PFSK-1 (cell line): ENCODE results near the gene SLC24A3.

Experiments used
- FOXP2 ChIP-seq: optimal IDR thresholded peaks from 2 replicates; pipeline ENCODE3; 2011; ENCODE audit warnings: borderline replicate concordance, control low read depth, inconsistent platforms; ENCODE audit not compliant: insufficient read depth; ENCODE audit errors: extremely low read length, extremely low read depth
- POLR2AphosphoS5 ChIP-seq: IDR thresholded peaks from 2 replicates; pipeline ENCODE4 v1.6.1; 2012; ENCODE audit warnings: low read depth, mild to moderate bottlenecking, control low read depth, low read length, moderate library complexity
- REST ChIP-seq, 2 experiments: IDR thresholded peaks; 2 replicates each; pipeline versions ENCODE4 v1.6.1 to v1.8.0; 2011 to 2012; ENCODE audit warnings: low read depth in 2 of 2, low read length in 2 of 2, control low read depth in 1 of 2, inconsistent platforms in 1 of 2, mild to moderate bottlenecking in 1 of 2, moderate library complexity in 1 of 2; ENCODE audit not compliant: insufficient read depth in 1 of 2
- SIN3A ChIP-seq: IDR thresholded peaks from 2 replicates; pipeline ENCODE4 v1.6.1; 2012; ENCODE audit warnings: mild to moderate bottlenecking, low read length, moderate library complexity, borderline replicate concordance; ENCODE audit not compliant: insufficient read depth
- TAF1 ChIP-seq: IDR thresholded peaks from 2 replicates; pipeline ENCODE4 v1.6.1; 2012; ENCODE audit warnings: low read length, control low read depth, borderline replicate concordance; ENCODE audit not compliant: insufficient read depth

SLC24A3 gene

DNA sequence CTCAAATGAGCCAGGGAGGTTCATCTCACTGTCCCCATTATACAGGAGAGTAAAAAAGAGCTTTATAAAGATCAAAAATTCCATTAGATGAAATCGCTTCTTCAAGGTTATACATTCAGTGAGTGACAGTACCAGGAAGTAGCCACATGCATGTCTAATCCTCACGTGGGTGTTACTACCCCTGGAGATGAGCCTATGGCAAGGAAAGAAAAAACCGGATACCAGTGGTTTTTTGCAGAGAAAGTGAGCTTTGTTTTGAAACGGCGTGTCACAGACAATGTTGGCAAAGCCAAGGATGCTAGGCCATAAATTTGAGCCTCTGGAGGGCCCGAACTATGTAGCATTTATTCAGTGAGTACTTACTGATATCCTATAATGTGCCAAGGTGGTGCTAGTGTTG lies 330.7 kb downstream of the SLC24A3 start:
- TF ChIP-seq POLR2AphosphoS5, result no peak
- no peak for TF ChIP-seq SIN3A
- TF ChIP-seq FOXP2, result no peak
- TF ChIP-seq REST (IDR thresholded peaks at IDR 0.05; ENCODE audit: insufficient read depth in 1 of 2, low read depth in 2 of 2, low read length in 2 of 2), result no peak
- no peak for TF ChIP-seq TAF1

DNA sequence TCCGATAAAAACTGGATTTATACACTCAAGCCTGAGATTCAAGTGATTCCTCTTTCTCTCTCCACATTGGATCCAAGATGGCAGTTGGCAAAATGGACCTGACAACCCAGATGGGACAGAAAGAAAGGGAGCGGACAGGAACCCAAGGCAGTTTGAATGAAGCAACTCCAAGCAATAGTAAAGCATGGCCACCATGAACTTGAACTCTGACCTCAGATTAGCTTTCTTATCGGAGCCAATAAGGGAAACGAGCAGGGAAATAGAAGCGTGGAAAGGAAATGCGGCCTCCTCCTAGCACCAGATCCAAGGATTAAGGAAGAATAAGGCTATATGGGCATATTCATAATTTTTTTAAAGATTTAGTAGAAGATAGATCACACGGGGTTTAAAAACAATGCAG lies 332.2 kb downstream of the SLC24A3 start:
- TF ChIP-seq SIN3A, result no peak
- no peak for TF ChIP-seq TAF1
- TF ChIP-seq POLR2AphosphoS5, result no peak
- TF ChIP-seq REST (IDR thresholded peaks at IDR 0.05; ENCODE audit: insufficient read depth in 1 of 2, low read depth in 2 of 2, low read length in 2 of 2), result no peak
- TF ChIP-seq FOXP2, result no peak

DNA sequence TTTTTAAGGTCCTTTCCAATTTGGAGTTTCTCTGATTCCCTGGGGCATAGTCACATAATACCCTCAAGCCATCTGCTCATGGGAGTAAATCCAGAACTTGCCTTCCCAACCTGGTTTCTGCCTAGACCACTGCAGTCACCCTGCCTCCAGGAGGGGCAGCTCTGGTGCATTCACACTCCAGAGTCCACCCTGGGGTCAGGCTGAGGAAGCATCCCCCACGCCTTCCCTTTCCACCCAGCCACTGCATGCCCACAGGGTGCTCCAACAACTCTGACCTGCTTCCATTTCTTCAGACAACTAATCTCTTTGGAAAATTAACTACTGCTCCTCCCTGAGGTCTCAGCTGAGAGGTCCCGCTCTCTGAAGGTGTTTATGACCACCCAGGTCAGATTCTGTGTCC lies 334.2 kb downstream of the SLC24A3 start:
- TF ChIP-seq TAF1, result no peak

DNA sequence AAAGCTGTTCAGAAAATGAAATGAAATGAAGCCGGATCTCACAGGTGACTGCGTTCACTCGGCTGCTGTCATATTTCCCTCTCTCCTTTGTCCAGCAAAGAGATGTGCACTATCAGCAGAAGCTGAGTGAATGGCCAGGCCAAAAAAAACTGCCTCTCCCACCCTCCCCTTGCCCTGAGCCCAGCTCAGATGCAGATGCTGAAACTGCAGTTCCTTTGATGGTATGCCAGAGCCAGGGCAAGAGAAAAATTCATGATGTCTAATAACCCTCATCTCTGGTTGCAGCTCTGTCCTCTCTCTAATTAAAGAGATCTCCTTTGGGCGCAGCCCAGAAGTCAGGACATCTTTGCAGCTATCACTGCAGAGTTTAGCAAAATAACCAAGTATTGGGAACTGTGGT lies 335.1 kb downstream of the SLC24A3 start:
- no peak for TF ChIP-seq FOXP2
- TF ChIP-seq REST (IDR thresholded peaks at IDR 0.05; ENCODE audit: insufficient read depth in 1 of 2, low read depth in 2 of 2, low read length in 2 of 2), result no peak
- no peak for TF ChIP-seq TAF1
- TF ChIP-seq POLR2AphosphoS5, result no peak
- no peak for TF ChIP-seq SIN3A

GRCh38 chr20:19549896-19550295 lies 337.5 kb downstream of the SLC24A3 start:
- TF ChIP-seq TAF1 (no peak), POLR2AphosphoS5 (no peak), FOXP2 (no peak), REST (IDR thresholded peaks at IDR 0.05; ENCODE audit: insufficient read depth in 1 of 2, low read depth in 2 of 2, low read length in 2 of 2) (no peak), SIN3A (no peak)
